ENCODE results near the gene SNX33.

- TF ChIP-seq REST (IDR thresholded peaks at IDR 0.05; ENCODE audit: low read depth), result no peak
- no peak for TF ChIP-seq EP300 (IDR thresholded peaks at IDR 0.05; ENCODE audit: borderline replicate concordance)
- TF ChIP-seq CREB1 (IDR thresholded peaks at IDR 0.05; ENCODE audit: low read depth), result no peak
- no peak for TF ChIP-seq YY1 (IDR thresholded peaks at IDR 0.05; ENCODE audit: low read depth)
- no peak for TF ChIP-seq MAX (IDR thresholded peaks at IDR 0.05)
Observed at GRCh38 chr15:75676688-75677464, 29.2 kb downstream of the SNX33 start.

Data from Ishikawa (cell line).